ENCODE data around the gene BACH2.

The BACH2 gene

DNA sequence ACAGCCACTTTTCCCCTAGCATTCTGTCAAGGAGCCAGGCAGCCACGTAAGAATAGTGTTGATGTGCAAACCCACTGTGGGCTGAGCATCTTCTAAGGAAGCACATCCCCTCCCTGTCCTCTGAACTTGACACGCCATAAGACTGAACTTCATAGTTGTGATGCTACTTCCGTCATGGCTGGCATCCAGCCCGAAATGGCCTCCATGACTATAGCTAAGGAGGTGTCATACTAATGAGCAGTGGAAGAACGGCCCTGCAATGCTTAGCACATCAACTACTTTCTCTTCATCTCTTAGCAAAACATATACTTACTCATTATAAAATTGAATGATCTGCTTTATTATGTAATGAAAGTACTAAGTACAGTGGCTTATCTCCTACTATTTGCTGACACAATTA, 292.1 kb downstream of the BACH2 start:
- in situ Hi-C loops (cut with MboI; ENCODE audit: low pct_unique_long_range_greater_than_20kb, low sequenced_read_pairs, unreplicated experiment), result no loop called here
- TF ChIP-seq, protein P1, sequence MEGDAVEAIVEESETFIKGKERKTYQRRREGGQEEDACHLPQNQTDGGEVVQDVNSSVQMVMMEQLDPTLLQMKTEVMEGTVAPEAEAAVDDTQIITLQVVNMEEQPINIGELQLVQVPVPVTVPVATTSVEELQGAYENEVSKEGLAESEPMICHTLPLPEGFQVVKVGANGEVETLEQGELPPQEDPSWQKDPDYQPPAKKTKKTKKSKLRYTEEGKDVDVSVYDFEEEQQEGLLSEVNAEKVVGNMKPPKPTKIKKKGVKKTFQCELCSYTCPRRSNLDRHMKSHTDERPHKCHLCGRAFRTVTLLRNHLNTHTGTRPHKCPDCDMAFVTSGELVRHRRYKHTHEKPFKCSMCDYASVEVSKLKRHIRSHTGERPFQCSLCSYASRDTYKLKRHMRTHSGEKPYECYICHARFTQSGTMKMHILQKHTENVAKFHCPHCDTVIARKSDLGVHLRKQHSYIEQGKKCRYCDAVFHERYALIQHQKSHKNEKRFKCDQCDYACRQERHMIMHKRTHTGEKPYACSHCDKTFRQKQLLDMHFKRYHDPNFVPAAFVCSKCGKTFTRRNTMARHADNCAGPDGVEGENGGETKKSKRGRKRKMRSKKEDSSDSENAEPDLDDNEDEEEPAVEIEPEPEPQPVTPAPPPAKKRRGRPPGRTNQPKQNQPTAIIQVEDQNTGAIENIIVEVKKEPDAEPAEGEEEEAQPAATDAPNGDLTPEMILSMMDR (IDR thresholded peaks at IDR 0.05; ENCODE audit: extremely low read depth, insufficient read depth, missing control alignments), result no peak
- DNase-seq (ENCODE audit: low spot score), result no peak

DNA sequence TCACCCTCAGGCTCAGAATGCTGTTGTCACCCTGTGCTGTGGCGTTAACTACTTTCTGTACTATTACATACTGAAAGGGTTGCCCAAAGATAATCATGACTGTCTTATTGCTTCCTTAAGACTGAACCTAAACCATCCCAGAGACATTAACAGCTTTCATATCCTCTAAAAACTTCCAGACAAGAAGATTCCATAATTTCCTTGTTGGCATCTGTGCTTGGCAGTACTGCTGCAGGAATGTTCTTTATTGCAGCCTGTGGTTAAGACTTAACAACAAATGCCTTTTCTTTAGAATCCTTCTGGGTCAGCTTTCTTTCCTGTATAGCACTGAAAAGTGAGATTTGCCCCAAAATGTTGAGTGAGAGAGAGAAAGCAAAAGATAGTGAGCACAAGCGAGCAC, 292.7 kb downstream of the BACH2 start:
- TF ChIP-seq, protein P1 (IDR thresholded peaks at IDR 0.05; ENCODE audit: extremely low read depth, insufficient read depth, missing control alignments), result no peak
- no peak for DNase-seq (ENCODE audit: low spot score)
- in situ Hi-C loops (cut with MboI; ENCODE audit: low pct_unique_long_range_greater_than_20kb, low sequenced_read_pairs, unreplicated experiment), result no loop called here

DNA sequence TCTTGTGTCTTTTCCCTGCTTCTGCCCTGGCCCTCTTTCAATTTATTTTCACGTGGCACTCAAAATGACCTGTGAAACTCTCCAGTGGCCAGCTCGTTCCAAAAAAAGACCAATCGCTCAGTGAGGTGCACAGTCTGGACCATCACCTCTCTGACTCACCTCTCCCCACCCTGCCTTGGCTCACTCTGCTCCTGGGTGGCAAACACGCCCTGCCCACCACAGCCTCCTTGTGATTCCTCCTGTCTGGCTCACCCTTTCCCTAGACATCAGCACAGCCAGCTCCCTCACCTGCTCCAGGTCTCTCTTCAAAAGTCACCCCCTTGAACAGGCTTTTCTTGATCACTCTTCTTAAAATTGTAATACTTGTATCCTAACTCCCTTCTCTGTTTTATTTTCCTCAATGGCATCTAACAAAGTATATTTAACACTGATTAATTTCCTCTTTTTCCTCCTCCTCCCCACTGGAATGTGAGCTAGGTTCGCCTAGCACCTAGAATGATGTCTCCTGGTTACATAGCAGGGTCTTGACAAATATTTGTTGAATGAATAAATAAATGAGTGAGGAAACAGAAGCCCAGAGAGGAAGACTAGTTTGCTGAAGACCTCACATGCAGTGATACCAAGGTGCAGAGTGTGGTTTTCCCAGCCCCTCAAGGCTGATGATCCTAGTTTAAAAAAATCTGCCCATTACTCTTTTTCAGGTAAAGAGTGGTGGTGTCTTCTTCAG, 293.4 kb downstream of the BACH2 start:
- DNase-seq (ENCODE audit: low spot score), result no peak
- TF ChIP-seq, protein P1 (IDR thresholded peaks at IDR 0.05; ENCODE audit: extremely low read depth, insufficient read depth, missing control alignments), result no peak
- in situ Hi-C loops (cut with MboI; ENCODE audit: low pct_unique_long_range_greater_than_20kb, low sequenced_read_pairs, unreplicated experiment), result no loop called here

DNA sequence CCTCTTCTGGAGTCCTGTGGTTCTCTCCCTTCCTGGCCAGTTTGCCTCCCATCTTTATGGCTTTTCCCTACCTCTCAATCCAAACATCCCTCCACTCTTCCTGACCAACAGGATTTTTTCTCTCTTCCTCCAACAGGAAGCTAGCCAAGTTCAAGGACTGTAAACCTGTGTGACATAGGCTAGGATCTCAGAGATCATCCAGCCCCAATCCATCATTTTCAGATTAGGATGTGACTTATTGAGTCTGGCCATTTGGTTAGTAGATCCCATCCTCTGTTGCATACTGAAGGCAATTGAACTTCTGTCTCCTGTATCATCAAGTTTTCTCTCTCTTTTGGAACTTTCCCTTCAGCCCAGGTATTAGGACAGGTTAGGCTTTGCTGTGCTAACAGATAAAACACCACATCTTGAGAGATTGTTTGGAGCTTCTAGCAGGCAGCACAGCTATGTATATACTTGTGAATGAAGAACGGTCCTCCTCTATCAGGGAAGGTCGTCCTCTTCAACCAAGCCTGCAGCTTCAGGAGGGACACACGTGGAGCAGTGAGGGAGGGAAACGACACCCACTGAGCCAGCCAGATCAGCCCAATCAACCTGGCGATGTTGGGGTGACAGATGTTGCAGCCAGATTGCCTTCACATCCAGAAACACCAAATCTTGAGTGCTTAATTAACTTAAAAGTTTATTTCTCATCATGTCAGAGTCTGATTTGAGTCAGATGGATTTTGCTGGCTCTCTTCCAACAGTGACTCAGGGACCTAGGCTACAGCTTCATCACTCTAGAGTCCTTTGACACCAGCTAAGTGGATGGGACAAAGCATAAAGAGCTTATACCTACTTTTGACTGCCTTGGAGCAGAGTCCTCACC, 295.5 kb downstream of the BACH2 start:
- DNase-seq (ENCODE audit: low spot score), result no peak
- TF ChIP-seq, protein P1 (IDR thresholded peaks at IDR 0.05; ENCODE audit: extremely low read depth, insufficient read depth, missing control alignments), result no peak
- in situ Hi-C loops (cut with MboI; ENCODE audit: low pct_unique_long_range_greater_than_20kb, low sequenced_read_pairs, unreplicated experiment), result no loop called here

DNA sequence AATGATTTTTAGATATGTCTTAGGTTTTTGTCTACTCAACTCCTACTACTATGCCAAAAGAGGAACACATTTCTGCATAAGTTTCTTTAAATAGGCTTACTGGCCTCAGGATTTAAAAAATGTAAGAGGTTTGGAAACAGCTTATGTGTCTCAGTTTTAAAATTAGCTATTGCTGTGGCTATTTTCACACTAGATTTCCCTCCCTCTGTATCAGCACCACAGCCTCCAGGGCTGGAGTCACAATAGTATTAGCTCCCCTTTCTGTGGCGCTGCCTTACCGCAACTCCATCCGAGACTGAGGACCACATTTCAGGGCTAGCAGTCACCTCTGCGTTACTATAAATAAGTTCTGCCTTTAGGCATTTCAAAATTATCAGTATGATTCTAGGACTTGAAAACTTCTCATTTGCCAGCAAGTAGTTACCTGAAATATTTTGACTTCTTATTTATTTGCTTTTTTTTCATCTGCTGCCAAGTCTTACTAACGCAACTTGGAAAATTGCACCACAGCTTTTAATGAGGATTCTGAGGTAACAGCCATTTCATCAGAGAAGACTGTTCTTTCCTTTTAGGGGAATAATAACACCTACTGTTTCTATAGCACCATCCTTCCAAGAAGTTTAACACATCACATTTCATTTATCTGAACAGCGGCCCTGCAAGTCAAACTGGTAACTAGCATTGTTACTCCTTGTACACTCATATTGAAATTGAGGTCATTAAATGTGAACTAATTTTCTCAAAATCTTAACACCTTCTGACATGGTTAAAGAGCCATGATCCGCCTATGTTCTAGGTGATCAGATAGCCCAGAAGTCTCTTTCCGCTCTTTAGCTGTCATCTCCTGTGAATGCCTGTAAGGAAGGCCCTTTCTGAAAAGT, 296.5 kb downstream of the BACH2 start:
- in situ Hi-C loops (cut with MboI; ENCODE audit: low pct_unique_long_range_greater_than_20kb, low sequenced_read_pairs, unreplicated experiment), result no loop called here
- no peak for DNase-seq (ENCODE audit: low spot score)
- TF ChIP-seq, protein P1 (IDR thresholded peaks at IDR 0.05; ENCODE audit: extremely low read depth, insufficient read depth, missing control alignments), result no peak

DNA sequence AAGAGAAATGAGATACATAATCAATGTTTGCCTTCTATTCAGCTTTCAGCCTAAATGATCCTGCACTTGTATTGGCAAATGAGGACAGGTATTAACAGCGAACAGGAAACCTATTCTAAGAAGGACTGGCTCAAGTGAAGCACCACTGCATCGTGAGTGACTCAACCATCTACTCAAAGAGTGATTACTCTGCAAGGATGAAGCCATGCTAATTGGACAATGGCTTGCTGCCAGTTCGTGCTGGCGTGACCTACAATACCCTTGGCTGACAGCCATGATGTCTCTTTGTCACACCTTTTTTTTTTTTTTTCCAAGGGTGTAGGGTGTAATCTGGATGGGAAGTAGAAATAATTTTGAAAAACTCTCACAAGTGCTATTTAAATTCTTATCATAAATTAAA, 297.5 kb downstream of the BACH2 start:
- in situ Hi-C loops (cut with MboI; ENCODE audit: low pct_unique_long_range_greater_than_20kb, low sequenced_read_pairs, unreplicated experiment), result no loop called here
- TF ChIP-seq, protein P1 (IDR thresholded peaks at IDR 0.05; ENCODE audit: extremely low read depth, insufficient read depth, missing control alignments), result no peak
- DNase-seq (ENCODE audit: low spot score), result no peak

Data from GM13977 (cell line).